Measurements from ENCODE around the gene WDR59. TPM values are rescaled to one million over a fixed set of nuclear protein-coding genes. Genes with fewer than 3 reads are reported as not detected.

WDR59 gene
- polyA plus RNA-seq, 3 donors, result 6.7 to 44.4 (median 7.8) TPM

DNA sequence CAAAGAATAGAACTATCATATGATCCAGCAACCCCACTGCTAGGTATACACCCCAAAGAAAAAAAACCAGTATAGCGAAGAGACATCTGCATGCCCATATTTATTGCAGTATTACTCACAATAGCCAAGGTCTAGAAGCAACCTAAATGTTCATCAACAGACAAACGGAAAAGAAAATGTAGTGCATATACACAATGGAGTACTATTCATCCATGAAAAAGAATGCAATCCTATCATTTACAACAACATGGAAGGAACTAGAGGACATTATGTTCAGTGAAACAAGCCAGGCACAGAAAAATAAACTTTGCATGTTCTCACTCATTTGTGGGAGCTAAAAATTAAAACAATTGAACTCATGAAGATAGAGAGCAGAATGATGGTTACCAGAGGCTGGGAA lies 55.3 kb downstream of the WDR59 start:
- Histone ChIP-seq H3K4me1 (ENCODE audit: control insufficient read depth in 1 of 2, insufficient read depth in 2 of 2, low read length in 2 of 2) (no peaks in the 10 kb centered on the region), H3K9me3 (replicated peaks in 1 of 2; ENCODE audit: control insufficient read depth in 1 of 2, insufficient read depth in 1 of 2, low read length in 2 of 2) (no peaks in the 10 kb centered on the region), H3K4me2 (replicated peaks; ENCODE audit: extremely low read depth, low read length, poor library complexity, severe bottlenecking) (no peak overlapping the region), H3K27me3 (ENCODE audit: control insufficient read depth in 2 of 2, insufficient read depth in 2 of 2, low read length in 2 of 2) (peaks cover 0 to 2% of the 10 kb centered on the region in 2 donors), H3K4me3 (replicated peaks in 1 of 3; ENCODE audit: low read depth in 2 of 3, low read length in 3 of 3) (no peak overlapping the region), H3K79me2 (ENCODE audit: insufficient read depth, low read length) (no peaks in the 10 kb centered on the region), H4K20me1 (ENCODE audit: insufficient read depth, low read length) (no peaks in the 10 kb centered on the region), H2AFZ (ENCODE audit: insufficient read depth, low read depth, low read length, poor library complexity, severe bottlenecking) (no peak overlapping the region), H3K9ac (ENCODE audit: insufficient read depth, low read length, poor library complexity, severe bottlenecking) (no peak overlapping the region), H3K27ac (ENCODE audit: low read depth in 1 of 2, low read length in 2 of 2) (no peak overlapping the region), H3K36me3 (replicated peaks in 1 of 2; ENCODE audit: control insufficient read depth in 1 of 2, insufficient read depth in 2 of 2, low read length in 2 of 2) (peaks cover 15 to 46% of the 10 kb centered on the region in 2 donors)
- 100% methylated on average over 1 of the region's 2 CpGs for WGBS (ENCODE audit: insufficient coverage)
- intact Hi-C loops (cut with micrococcal nuclease), result loop anchor here in 1 of 2 donors (10.0 kb wide), 1 partner anchor 225 kb away; the partner anchor contains the start of gene MLKL
- TF ChIP-seq, protein P1, sequence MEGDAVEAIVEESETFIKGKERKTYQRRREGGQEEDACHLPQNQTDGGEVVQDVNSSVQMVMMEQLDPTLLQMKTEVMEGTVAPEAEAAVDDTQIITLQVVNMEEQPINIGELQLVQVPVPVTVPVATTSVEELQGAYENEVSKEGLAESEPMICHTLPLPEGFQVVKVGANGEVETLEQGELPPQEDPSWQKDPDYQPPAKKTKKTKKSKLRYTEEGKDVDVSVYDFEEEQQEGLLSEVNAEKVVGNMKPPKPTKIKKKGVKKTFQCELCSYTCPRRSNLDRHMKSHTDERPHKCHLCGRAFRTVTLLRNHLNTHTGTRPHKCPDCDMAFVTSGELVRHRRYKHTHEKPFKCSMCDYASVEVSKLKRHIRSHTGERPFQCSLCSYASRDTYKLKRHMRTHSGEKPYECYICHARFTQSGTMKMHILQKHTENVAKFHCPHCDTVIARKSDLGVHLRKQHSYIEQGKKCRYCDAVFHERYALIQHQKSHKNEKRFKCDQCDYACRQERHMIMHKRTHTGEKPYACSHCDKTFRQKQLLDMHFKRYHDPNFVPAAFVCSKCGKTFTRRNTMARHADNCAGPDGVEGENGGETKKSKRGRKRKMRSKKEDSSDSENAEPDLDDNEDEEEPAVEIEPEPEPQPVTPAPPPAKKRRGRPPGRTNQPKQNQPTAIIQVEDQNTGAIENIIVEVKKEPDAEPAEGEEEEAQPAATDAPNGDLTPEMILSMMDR (IDR thresholded peaks at IDR 0.05), result no peak
- Mint-ChIP-seq H3K4me1 (no peaks in the 10 kb centered on the region), H3K27ac (no peak overlapping the region), H3K9me3 (peaks cover 0 to 3% (median 0%) of the 10 kb centered on the region in 7 donors), H3K36me3 (peaks cover 59 to 71% of the 10 kb centered on the region in 2 donors), H3K27me3 (ENCODE audit: low read depth in 3 of 3) (peaks cover 4 to 6% (median 4%) of the 10 kb centered on the region in 3 donors), H3K4me3 (no peak overlapping the region)
- no peak for DNase-seq

DNA sequence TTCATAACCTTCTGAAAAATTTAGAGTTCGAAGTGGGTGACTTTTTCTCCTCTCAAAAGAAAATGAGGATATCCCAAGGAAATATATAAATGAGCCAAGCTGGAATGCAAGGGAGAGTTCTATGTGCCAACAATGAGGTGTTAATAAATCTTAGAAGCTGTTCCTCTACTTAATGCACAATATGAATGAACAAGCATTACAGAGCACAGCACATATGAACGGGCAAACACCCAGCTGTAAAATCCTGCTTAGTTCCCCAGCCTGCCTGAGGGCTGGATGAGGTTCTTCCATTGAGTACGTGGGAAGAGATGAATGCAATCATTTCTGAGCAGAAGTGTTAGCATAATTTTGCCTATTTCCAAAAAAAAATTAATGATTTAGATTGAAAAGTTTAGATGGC lies 58.1 kb downstream of the WDR59 start:
- H3K36me3 Mint-ChIP-seq, result peaks cover 64 to 72% of the 10 kb centered on the region in 2 donors
- H3K4me1 Mint-ChIP-seq, result no peaks in the 10 kb centered on the region
- WGBS (ENCODE audit: insufficient coverage), result no CpG with 5 or more reads among the region's 3 CpGs
- Histone ChIP-seq H2AFZ (ENCODE audit: insufficient read depth, low read depth, low read length, poor library complexity, severe bottlenecking) (no peak overlapping the region), H3K4me3 (replicated peaks in 1 of 3; ENCODE audit: low read depth in 2 of 3, low read length in 3 of 3) (no peak overlapping the region), H4K20me1 (ENCODE audit: insufficient read depth, low read length) (no peaks in the 10 kb centered on the region), H3K27ac (ENCODE audit: low read depth in 1 of 2, low read length in 2 of 2) (no peak overlapping the region), H3K36me3 (replicated peaks in 1 of 2; ENCODE audit: control insufficient read depth in 1 of 2, insufficient read depth in 2 of 2, low read length in 2 of 2) (peaks cover 12 to 36% of the 10 kb centered on the region in 2 donors), H3K79me2 (ENCODE audit: insufficient read depth, low read length) (no peaks in the 10 kb centered on the region), H3K4me1 (ENCODE audit: control insufficient read depth in 1 of 2, insufficient read depth in 2 of 2, low read length in 2 of 2) (no peaks in the 10 kb centered on the region), H3K9ac (ENCODE audit: insufficient read depth, low read length, poor library complexity, severe bottlenecking) (no peak overlapping the region), H3K9me3 (replicated peaks in 1 of 2; ENCODE audit: control insufficient read depth in 1 of 2, insufficient read depth in 1 of 2, low read length in 2 of 2) (no peaks in the 10 kb centered on the region), H3K27me3 (ENCODE audit: control insufficient read depth in 2 of 2, insufficient read depth in 2 of 2, low read length in 2 of 2) (no peaks in the 10 kb centered on the region), H3K4me2 (replicated peaks; ENCODE audit: extremely low read depth, low read length, poor library complexity, severe bottlenecking) (no peak overlapping the region)
- intact Hi-C loops (cut with micrococcal nuclease), result no loop called here
- TF ChIP-seq, protein P1 (IDR thresholded peaks at IDR 0.05), result no peak
- H3K4me3 Mint-ChIP-seq, result no peak overlapping the region
- DNase-seq, result no peak
- peaks cover 0 to 3% (median 0%) of the 10 kb centered on the region in 7 donors for H3K9me3 Mint-ChIP-seq
- peaks cover 2 to 4% (median 2%) of the 10 kb centered on the region in 3 donors for H3K27me3 Mint-ChIP-seq (ENCODE audit: low read depth in 3 of 3)
- H3K27ac Mint-ChIP-seq, result no peak overlapping the region
